ENCODE measurements around the gene CYBC1. TPM values are rescaled to one million over a fixed set of nuclear protein-coding genes. Genes with fewer than 3 reads are reported as not detected.
A peak's percentile ranks its signal among the peaks of the same experiment; 100 is the strongest.

The CYBC1 gene
- total and polyA plus RNA-seq, 8 donors, result 47.0 to 116 (median 53.3) TPM

DNA sequence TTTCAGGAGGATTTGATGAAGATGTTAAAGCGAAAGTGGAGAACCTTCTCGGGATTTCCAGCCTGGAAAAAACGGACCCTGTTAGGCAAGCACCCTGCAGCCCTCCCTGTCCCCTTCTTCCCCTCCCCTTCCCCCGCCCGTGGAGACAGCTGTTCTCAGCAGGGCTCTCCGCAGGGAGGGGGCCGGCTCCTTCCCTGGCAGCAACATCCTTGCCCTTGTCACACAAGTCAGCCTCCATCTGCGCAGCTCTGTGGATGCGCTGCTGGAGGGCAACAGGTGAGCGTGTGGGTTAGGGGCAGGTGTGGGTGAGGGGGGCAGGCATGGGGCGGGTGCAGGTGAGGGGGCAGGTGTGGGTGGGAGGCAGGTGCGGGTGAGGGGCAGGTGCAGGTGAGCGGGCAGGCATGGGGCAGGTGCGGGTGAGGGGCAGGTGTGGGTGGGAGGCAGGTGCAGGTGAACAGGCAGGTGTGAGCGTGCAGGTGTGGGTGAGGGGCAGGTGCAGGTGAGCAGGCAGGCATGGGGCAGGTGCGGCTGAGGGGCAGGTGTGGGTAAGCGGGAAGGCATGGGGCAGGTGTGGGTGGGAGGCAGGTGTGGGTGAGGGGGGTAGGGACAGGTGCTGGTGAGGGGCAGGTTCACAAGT lies 9.4 kb downstream of the CYBC1 start:
- Histone ChIP-seq H3K4me1 (peaks cover 3 to 40% of the 10 kb centered on the region in 2 donors), H3K36me3 (peaks cover 0 to 75% of the 10 kb centered on the region in 2 donors), H3K27ac (peak overlapping the region; percentile 2 to 77), H3K9me3 (no peaks in the 10 kb centered on the region), H3K4me3 (no peak overlapping the region), H3K27me3 (no peaks in the 10 kb centered on the region)
- peak; percentile 17 for ATAC-seq
- intact Hi-C loops (cut with DNase I), result no loop called here
- peak in 1 of 4 donors; percentile 60 for DNase-seq
- TF ChIP-seq, protein P1, sequence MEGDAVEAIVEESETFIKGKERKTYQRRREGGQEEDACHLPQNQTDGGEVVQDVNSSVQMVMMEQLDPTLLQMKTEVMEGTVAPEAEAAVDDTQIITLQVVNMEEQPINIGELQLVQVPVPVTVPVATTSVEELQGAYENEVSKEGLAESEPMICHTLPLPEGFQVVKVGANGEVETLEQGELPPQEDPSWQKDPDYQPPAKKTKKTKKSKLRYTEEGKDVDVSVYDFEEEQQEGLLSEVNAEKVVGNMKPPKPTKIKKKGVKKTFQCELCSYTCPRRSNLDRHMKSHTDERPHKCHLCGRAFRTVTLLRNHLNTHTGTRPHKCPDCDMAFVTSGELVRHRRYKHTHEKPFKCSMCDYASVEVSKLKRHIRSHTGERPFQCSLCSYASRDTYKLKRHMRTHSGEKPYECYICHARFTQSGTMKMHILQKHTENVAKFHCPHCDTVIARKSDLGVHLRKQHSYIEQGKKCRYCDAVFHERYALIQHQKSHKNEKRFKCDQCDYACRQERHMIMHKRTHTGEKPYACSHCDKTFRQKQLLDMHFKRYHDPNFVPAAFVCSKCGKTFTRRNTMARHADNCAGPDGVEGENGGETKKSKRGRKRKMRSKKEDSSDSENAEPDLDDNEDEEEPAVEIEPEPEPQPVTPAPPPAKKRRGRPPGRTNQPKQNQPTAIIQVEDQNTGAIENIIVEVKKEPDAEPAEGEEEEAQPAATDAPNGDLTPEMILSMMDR (IDR thresholded peaks at IDR 0.05), result no peak

DNA sequence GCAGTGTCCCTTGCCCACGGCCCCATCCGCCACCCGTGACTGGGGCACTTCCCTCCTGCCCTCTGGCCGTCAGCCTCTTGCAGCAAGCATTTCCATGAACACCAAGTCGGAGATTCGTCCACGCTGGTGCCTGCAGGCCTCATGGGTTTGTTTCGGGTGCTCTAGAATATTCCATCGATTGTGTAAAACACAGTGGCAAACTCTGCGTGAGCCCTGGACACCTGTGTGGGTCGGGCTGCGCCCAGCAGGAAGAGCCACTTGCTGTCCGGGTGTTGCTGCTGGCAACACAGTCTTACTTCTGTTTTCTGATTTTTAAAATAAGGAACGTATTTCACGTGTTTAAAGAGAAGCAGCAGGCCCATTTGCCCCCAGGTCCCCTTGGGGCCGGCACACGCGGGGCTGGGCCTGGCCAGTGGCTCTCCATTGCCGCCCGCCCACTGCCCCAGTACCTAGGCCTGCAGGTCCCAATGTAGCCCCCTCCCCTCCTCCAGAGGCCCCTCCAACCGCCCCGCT lies 10.0 kb downstream of the CYBC1 start:
- peak; percentile 29 for ATAC-seq
- Histone ChIP-seq H3K4me3 (no peak overlapping the region), H3K27me3 (no peaks in the 10 kb centered on the region), H3K4me1 (peaks cover 3 to 34% of the 10 kb centered on the region in 2 donors), H3K9me3 (no peaks in the 10 kb centered on the region), H3K36me3 (peaks cover 0 to 75% of the 10 kb centered on the region in 2 donors), H3K27ac (peak overlapping the region; percentile 2 to 77)
- TF ChIP-seq, protein P1 (IDR thresholded peaks at IDR 0.05), result no peak
- DNase-seq, result peak in 1 of 4 donors; percentile 81
- intact Hi-C loops (cut with DNase I), result no loop called here

DNA sequence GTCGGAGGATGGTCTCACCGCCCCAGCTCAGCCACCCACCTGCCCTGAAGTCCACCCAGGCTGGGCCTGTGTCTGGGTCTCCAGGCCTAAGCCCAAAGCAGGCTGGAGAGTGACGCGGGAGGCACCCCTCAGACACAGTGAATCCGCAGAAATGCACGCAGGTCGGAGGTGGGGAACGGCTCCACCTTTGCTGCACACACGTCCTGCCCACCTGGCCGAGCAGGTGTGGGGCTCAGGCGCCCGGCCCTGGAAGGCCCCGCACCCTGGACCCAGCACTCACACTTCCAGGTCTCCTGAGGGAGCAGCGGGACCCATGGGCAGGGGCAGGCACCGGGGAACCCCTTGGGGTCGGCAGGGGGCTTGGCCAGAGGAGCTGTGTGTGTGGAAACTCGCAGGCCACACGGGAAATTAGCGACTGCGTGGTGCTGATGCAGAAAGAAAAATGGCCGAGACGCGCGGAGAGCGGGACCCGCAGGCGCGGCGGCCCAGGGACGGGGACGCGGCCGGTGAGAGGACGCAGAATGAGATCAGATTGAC lies 10.7 kb downstream of the CYBC1 start:
- Histone ChIP-seq H3K27me3 (no peaks in the 10 kb centered on the region), H3K4me1 (peaks cover 0 to 27% of the 10 kb centered on the region in 2 donors), H3K36me3 (peaks cover 0 to 74% of the 10 kb centered on the region in 2 donors), H3K4me3 (no peak overlapping the region), H3K27ac (peak overlapping the region; percentile 2 to 77), H3K9me3 (no peaks in the 10 kb centered on the region)
- DNase-seq (no peak), ATAC-seq (no peak)
- TF ChIP-seq, protein P1 (IDR thresholded peaks at IDR 0.05), result no peak
- intact Hi-C loops (cut with DNase I), result no loop called here

DNA sequence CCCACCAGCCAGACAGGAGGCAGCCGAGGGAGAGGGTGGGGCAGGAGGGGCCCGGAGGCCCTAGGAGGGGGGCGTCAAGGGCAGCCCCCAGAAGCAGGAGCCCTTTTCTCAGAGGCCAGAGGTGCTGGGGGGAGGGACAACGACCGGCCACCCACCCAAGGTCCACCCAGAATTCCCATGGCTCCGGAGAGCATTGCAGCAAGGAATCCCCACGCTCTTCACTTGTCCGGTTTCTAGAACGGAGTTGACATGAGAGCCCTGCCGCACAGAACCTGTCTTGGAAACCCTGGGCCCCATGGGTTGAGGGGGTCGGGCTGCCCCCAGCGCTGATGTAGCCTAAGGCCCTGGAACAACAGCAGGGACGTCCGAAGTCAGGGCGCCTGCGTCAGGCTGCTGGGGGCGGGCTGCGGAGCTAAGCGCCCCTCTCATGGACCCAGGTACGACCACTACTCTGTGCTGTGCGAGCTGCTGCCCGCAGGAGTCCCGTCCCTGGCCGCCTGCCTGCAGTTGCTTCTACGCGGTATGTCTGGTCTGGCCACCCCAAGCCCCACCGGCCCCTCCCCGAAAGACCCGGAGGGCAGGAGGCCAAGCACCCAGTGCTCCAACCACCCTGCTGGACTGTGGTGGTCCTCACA lies 11.2 kb downstream of the CYBC1 start:
- intact Hi-C loops (cut with DNase I), result no loop called here
- DNase-seq (no peak), ATAC-seq (no peak)
- Histone ChIP-seq H3K4me1 (peaks cover 0 to 26% of the 10 kb centered on the region in 2 donors), H3K9me3 (no peaks in the 10 kb centered on the region), H3K4me3 (no peak overlapping the region), H3K27me3 (no peaks in the 10 kb centered on the region), H3K36me3 (peaks cover 0 to 68% of the 10 kb centered on the region in 2 donors), H3K27ac (peak overlapping the region in 1 of 2 donors; percentile 77)
- TF ChIP-seq, protein P1 (IDR thresholded peaks at IDR 0.05), result no peak
